ENCODE data around the gene EFHC1.

DNA sequence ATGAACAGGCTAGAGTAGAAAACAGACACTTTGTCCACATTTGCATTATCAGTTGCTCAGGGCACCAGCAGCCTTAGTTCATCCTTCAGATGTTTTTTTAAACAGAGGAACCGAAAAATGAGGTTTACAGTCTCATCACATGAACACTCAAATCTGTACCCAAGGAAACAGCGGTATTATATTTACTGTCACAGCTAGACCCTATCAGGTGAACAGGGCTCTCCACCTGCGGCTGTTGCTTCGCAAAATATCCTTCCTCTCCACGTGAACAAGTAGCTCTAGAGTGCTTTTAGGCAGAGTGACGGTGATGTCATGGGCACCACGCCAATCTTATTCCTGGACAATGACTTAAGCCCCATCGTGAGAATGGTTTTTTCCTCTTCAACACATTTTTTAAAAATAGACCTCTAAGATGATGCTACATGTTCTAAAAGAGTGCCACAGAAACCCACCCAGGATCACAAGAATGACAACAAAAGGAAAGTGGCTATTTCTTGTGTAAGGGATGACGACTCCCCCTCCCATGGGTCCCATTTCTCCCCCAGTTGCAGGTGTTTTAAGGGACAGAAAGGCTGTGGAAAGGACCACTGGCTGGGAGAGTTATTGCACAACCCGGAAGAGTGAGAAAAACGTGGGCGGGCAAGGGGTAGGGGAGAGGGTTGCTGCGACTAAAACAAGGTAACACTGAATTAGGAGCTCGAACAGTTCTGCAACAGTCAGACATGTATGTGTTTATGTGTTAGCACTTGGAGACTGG lies 77.7 kb downstream of the EFHC1 start:
- TF ChIP-seq, protein P1, sequence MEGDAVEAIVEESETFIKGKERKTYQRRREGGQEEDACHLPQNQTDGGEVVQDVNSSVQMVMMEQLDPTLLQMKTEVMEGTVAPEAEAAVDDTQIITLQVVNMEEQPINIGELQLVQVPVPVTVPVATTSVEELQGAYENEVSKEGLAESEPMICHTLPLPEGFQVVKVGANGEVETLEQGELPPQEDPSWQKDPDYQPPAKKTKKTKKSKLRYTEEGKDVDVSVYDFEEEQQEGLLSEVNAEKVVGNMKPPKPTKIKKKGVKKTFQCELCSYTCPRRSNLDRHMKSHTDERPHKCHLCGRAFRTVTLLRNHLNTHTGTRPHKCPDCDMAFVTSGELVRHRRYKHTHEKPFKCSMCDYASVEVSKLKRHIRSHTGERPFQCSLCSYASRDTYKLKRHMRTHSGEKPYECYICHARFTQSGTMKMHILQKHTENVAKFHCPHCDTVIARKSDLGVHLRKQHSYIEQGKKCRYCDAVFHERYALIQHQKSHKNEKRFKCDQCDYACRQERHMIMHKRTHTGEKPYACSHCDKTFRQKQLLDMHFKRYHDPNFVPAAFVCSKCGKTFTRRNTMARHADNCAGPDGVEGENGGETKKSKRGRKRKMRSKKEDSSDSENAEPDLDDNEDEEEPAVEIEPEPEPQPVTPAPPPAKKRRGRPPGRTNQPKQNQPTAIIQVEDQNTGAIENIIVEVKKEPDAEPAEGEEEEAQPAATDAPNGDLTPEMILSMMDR (IDR thresholded peaks at IDR 0.05; ENCODE audit: low read depth, low read length) = no peak
- no peak for TF ChIP-seq MYC (IDR thresholded peaks at IDR 0.05; ENCODE audit: low read depth, low read length)
- TF ChIP-seq POLR2A (IDR thresholded peaks at IDR 0.05; ENCODE audit: extremely low read depth, insufficient read length) = no peak
- TF ChIP-seq, protein P2, sequence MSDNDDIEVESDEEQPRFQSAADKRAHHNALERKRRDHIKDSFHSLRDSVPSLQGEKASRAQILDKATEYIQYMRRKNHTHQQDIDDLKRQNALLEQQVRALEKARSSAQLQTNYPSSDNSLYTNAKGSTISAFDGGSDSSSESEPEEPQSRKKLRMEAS (IDR thresholded peaks at IDR 0.05; ENCODE audit: low read depth, low read length) = no peak

Data from NB4 (cell line).